Hematopoietic multipotent progenitor cell (in vitro differentiated cells): ENCODE measurements around the gene CNOT3. TPM values are rescaled to one million over a fixed set of nuclear protein-coding genes. Genes with fewer than 3 reads are reported as not detected.

Experiments
- DNase-seq, 3 donors: peaks; one replicate each; pipeline ENCODE4 v3.0.0-alpha.2; 2011 to 2015; ENCODE audit warnings: low read depth in 2 of 3, low spot score in 2 of 3
- total RNA-seq: library from RNA; depleted of rRNA; stranded (reverse); fragments of >200 nt; gene quantifications from one replicate; pipeline ENCODE4 v1.2.3, GENCODE V29; 2012

The CNOT3 gene
- total RNA-seq, 1 donor: 20.2 TPM

DNA sequence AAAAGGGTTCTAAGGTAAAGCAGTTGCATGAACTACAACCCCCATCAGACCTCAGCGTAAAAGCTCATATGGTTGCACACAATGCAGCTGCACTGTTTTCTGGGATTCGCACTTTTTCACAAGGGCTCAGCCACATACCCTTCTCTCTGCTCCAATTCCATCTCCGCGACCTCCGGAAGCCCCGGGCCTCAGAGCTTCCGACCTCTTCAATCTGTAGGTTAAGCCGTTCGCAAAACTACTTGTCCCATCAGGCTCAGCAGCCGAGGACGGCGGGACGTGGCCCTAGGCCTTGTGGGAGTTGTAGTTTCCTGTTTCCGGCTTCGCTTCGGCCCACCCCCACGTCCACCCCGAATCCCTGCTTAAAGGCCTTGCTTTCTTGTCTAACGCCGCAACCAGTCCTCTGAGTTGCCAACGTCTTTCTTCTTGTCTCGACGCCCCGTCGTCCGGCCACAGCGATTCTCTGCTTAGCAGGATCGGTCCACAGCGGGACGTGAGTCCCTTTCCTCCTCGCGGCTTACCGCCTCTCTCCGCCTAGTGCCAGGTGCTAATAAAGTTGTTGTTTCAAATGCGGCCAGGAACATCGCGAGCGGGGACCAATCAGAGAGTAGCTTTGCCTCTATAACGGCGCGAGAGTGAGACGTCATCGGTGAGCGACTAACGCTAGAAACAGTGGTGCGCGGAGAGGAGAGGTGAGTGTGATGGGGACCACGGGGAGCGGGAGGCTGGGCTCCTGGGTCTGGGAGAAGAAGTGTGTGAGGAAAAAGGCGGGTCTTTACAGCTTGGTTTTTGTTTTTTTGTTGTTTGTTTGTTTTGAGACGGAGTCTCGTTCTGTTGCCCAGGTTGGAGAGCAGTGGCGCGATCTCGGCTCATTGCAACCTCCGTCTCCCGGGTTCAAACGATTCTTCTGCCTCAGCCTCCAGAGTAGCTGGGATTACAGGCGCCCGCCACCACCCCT, 22.2 kb upstream of the CNOT3 start, which contains the start of the genes PRPF31 and TFPT:
Gene PRPF31, plus strand, starts transcription at position 646 of the 955 bp plus-strand sequence. CDS start 2,525 bp downstream, outside the sequence.
Gene TFPT, minus strand, starts transcription at position 549 of the 955 bp plus-strand sequence. Its CDS starts 388 bp downstream, at position 161.
- peak; percentile 96 to 99 (median 98) for DNase-seq

DNA sequence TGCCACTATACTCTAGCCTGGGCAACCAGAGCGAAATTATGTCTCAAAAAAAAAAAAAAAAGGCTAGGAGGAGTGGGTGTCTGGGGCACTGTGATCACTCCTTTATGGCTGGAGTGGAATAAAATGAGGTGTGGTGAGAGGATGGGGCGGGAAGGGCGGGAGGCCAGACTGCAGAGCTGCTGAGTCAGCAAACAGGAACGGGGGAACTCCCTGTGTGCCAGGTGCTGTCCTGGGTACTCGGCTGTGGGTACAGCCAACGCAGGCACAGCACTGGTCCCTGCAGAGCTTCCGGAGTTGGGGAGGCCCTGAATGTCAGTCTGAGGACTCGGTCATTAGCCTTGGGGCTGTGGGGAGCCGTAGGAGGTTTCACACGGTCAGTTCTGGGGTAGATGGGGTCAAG, 16.3 kb upstream of the CNOT3 start:
- no peak for DNase-seq

- no peak for DNase-seq
These were observed 13.9 kb upstream of the CNOT3 start for GRCh38 chr19:54123682-54124081.

DNA sequence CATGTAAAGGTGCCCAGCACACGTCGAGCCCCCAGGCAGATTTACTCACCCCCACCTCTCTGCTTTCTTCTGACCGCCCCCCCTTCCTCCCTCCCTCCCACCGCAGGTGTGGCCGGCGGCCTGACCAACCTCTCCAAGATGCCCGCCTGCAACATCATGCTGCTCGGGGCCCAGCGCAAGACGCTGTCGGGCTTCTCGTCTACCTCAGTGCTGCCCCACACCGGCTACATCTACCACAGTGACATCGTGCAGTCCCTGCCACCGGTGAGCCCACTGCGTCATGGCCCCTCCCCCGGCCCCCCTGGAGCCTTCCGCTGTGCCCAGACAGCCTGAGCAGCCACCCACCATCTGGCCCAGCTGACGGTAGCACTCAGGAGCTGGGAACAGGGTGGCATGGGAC, 13.2 kb upstream of the CNOT3 start:
- DNase-seq: no peak

DNA sequence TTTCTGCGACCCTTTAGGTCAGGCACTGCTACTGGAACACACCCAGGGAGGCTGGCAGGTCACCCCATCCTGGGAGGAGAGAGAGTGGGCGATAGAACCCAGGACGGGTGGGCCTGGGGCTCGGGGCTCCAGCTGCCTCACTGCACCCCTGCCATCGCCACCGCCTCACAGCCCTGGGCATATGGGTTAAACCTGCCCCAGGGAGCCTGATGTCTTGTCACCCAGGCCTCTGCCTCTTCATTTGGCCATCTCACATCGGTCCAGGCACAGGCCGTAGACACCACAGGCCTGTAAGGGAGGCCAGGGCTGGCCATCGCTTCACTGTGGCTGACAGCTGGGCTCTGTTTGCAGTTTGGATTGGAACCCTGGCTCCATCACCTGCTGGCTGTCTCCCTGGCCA, 11.8 kb upstream of the CNOT3 start:
- no peak for DNase-seq

DNA sequence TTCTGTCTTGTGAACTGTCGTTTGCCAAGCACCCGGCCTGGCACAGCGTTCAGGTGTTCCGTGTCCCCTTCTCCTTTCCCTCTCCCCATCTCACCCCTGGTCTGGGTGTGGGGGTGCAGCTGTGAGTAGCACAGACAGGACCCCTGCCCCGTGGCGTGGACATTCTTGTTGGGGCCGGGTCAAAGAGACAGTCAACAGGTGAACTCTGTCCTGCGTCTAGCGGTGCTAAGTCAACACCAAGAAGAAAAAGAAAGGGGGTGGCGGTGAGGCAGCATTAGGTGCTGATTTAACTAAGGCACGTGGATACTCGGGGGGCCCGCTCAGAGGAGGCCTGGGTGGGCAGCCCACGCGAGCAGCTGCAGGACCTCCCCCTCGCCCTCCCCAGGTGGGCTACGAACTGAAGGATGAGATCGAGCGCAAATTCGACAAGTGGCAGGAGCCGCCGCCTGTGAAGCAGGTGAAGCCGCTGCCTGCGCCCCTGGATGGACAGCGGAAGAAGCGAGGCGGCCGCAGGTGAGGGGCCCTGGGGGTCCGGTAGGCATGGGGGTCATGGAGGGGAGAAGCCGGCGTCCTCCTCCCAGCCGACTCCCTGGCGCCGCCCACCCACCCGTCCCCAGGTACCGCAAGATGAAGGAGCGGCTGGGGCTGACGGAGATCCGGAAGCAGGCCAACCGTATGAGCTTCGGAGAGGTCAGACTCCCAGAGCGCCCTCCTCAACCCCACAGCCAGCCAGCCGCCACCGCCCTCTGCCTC, 9.7 kb upstream of the CNOT3 start:
- DNase-seq: no peak

DNA sequence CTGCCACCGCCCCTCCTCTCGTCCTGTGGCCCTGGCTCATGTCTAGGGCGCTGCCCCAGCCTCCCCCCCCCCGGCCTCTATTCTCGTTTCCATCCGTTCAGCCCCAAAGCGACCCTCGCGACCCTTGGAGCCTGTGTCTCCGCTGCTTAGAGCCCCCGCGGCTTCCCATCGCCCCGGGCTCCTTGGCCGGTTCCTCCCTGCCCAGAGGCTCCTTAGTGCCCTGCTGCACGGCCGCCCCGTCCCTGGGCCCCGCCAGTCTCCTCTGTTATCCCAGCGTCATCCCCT, 9.2 kb upstream of the CNOT3 start:
- DNase-seq: no peak

DNA sequence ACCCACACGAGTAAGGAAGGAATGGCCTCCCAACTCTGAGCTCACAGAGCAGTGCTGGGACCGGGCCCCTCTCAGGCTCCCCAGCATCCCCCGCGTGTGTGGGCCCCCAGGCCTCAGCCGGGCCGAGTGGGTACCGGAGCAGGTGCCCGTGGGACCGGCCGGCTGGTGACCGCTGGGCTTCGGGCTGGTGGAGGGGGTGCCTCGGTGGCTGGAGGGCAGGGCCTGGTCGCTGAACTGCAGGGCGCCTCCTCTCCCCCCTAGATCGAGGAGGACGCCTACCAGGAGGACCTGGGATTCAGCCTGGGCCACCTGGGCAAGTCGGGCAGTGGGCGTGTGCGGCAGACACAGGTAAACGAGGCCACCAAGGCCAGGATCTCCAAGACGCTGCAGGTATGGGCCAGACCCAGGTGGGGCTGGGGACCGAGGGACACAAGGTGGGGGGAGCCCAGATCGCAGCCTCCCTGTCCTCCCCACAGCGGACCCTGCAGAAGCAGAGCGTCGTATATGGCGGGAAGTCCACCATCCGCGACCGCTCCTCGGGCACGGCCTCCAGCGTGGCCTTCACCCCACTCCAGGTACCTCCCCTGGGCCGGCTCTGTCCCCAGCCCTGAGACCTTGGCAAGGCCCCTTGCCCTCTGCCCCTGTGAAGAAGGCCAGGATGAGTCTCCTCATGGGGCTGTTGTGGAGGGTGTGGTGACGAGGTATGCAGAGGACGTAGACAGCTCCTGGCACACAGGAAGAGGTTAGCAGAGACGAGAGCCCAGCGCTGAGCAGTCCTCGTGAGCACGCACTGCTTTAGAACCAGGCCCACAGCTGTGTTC, 8.6 kb upstream of the CNOT3 start:
- DNase-seq: no peak

DNA sequence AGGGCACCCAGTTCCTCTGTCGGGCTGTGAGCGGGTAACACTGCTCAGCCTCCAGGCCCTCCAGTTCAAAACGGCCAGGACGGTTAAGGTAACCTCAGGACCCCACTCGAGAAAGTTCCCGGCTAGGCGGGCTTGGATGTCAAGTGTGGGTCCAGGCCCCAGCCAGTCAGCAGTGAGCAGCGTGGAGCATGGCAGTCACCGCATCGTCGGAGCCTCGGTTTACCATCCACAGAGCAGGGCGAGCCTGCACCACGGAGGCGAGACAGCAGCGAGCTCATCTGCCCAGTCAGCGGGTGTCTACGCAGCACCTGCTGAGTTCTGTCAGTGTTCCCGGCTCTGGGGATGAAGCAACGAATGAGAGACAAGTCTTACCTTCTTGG, 8.0 kb upstream of the CNOT3 start:
- no peak for DNase-seq

DNA sequence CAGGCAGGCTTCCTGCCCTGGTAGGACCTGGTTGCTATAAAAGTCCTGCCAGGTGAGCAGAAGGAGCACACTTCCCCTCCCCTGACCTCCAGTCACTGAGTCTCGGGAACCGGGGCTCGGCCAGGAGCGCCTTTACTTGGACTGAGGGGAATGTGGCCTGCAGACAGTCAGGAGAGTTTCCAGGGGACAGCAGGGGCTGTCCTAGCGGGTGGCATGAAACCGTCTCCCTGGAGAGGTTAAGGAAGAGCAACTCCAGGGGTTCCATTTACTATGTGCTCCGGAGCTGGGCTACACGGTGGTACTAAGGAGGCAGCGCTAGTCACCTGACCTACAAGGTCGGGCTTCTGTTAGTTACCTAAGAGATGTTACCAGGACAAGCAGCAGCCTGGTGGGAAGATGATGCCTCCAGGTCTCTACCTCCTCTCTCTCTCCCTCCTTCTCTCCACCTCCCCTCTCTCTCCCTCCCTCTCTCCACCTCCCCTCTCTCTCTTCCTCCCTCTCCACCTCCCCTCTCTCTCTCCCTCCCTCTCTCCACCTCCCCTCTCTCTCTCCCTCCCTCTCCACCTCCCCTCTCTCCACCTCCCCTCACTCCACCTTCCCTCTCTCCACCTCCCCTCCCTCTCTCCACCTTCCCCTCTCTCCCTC, 4.1 kb upstream of the CNOT3 start:
- peak in 2 of 3 donors; percentile 49 to 68 for DNase-seq

- DNase-seq: no peak
These were observed 3.5 kb upstream of the CNOT3 start for GRCh38 chr19:54133957-54134590.

DNA sequence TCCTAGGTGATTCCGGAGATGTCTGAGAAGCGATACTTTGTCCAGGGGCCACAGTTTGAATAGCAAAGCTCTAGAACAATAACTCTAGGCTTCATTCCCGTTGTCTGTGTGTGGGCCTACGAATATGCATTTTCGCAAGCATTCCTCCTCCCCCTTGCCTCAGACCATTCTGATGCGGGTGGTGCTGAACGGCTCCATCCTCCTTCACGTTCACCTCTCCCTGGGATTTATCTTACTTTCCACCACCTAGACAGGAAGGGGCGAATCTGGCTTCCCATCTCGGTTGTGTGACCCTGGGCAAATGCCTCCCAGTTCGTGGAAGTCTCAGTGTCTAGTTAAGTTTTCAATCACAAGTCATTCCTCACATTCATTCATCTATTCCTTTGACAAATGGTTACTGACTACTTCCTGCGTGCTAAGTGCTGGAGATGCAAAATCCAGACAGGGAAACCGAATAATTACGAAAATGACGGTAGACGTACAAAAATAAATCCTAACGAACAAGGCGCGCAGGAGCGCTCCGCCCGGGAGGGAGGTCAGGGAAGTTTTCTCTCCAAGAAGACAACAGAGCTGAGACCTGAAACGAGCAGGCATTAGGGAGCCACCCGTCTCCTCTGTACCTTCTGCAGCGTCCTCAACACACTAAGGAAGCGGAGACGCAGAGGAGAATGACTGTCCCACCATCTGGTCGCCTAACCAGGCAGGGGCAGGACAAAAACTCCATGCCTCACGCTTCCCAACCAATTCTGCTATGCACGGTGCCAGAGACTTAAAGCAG, 1.3 kb upstream of the CNOT3 start:
- no peak for DNase-seq

DNA sequence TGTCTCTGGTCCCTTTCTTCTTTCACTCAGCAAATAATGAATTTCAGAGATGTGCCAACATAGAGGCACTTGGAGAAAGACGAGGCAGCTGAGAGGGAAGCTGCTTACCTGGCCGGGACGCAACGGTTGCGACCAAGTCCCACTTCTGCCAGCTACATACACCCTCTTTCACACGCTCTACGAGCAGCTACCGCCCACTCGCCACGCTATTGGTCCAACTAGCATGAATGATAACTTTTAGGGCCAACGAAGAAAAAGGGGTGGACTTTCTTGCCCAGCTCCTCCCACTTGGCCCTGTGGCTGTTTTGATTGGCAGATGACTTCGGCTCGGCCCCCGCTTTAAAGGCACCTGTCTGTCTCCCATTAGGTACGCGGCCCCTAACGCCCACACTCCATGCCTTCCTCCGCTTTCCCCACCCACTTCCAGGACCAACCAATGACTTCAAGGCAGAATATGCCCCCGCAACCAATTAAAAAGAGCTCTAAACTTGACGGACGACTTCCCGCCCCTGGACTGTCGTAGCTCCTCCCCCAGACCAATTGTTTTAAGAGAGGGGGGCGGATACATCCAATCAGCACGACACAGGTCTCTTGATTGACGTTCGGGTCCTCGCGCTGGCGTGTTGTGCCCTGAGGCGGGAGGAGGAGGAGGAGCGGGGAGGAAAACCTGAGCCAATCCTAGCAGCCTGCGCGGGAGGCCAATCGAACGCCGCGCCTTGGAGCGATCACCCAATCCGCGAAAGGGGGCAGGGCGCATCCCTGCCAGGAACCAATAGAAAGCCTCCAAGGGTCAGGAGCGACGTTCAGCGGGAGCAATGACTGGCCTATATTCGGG, 481 bp upstream of the CNOT3 start:
- DNase-seq: peak; percentile 97 to 100 (median 100)

GRCh38 chr19:54138489-54139256, 1.1 kb downstream of the CNOT3 start:
- no peak for DNase-seq

DNA sequence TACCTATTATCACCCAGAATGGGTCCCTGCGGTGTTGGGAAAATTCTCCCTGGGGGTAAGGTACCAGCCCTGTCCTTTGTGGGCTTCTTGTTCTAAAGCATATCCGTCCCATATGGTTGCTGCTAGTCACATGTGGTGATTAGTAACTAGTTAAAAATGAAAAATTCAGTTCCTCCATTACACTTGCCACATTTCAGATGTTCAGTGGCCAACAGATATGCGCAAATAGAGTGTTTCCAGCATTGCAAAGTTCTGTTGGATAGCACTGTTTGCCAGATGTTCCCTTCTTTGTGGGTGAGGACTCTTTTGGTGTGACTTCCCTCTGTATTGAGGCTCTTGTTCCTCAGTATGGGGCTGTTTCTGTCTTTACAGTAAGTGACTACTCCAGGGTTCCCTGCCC, 3.8 kb downstream of the CNOT3 start:
- no peak for DNase-seq

DNA sequence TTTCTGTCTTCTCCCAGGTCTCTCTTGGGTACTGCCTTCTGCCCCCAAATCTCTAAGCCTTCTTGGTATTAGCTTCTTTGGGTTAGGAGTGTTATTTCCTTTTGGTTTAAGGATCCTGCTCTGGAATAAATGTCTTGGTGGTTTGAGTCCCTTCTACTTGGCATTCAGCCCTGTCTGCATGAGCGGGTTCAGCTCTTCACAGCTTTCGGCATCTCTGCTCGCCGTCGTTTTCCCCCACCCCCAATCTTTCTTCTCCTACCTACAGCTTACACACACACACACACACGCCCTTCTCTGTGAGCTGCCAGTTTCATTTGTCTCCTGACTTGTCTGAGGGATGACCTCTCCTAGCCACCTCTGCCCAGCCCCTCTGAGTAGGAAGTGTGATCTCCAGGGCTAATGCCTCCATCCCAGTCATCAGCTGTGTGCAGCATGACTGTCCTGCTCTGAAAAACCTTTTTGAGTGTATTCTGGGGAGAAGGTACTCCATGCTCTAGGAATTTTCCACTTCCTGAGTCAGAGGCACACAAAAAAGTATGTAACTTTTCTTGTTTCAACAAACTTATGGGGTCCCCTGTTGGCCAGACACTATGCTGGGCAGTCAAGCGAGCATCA, 4.7 kb downstream of the CNOT3 start:
- DNase-seq: no peak

GRCh38 chr19:54145541-54146158, 8.1 kb downstream of the CNOT3 start:
- no peak for DNase-seq
